GM10266 (cell line): ENCODE data around the gene SLC6A8.

ENCODE experiments used
- DNase-seq: peaks from one replicate; pipeline ENCODE4 v3.0.0; 2012; ENCODE audit errors: extremely low spot score
- TF ChIP-seq, protein P1 (sequence below): IDR thresholded peaks from 2 replicates; pipeline ENCODE4 v1.5.1; 2012; ENCODE audit warnings: mild to moderate bottlenecking, low read depth; ENCODE audit not compliant: control insufficient read depth, insufficient read depth; ENCODE audit errors: missing control alignments

The SLC6A8 gene

DNA sequence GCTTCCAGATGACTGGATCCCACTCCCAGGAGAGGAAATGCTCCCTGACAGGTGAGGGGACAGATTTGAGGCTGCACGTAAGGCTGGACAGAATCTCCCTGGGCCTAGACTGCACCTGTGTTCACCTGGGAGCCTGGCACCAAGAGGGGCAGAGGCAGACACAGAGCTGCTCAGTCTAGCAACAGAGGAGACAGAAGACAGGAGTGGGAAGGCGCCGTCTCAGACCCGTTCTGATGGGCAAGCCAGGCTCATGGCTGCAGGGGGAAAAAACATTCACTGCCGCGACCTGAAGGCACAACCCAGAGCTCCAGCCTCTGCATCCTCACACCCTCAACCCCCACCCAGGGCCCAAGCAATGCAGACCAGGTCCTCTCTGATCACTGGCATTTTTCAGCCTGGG, 19.7 kb downstream of the SLC6A8 start:
- TF ChIP-seq, protein P1, sequence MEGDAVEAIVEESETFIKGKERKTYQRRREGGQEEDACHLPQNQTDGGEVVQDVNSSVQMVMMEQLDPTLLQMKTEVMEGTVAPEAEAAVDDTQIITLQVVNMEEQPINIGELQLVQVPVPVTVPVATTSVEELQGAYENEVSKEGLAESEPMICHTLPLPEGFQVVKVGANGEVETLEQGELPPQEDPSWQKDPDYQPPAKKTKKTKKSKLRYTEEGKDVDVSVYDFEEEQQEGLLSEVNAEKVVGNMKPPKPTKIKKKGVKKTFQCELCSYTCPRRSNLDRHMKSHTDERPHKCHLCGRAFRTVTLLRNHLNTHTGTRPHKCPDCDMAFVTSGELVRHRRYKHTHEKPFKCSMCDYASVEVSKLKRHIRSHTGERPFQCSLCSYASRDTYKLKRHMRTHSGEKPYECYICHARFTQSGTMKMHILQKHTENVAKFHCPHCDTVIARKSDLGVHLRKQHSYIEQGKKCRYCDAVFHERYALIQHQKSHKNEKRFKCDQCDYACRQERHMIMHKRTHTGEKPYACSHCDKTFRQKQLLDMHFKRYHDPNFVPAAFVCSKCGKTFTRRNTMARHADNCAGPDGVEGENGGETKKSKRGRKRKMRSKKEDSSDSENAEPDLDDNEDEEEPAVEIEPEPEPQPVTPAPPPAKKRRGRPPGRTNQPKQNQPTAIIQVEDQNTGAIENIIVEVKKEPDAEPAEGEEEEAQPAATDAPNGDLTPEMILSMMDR, result no peak
- DNase-seq, result no peak

DNA sequence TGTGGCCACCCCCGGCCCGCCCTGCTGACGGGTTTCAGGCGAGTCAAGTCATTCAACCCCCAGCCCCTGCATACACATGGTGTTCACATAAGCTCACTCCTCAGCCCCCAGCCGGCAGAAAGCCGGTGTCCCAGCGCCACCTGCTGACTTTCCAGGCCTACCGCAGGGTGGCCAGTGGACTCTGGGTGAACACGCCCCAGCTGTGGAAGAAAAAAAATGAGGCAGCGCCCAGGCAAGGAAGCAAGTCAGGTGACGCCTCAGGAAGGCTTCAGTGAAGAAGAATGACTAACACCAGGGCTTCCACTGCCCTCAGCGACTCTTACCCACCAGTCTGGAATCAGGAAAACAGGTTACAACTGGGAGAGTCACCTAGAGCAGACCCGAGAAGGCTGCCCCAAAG, 20.7 kb downstream of the SLC6A8 start:
- DNase-seq, result no peak
- TF ChIP-seq, protein P1, result peak; percentile 32

DNA sequence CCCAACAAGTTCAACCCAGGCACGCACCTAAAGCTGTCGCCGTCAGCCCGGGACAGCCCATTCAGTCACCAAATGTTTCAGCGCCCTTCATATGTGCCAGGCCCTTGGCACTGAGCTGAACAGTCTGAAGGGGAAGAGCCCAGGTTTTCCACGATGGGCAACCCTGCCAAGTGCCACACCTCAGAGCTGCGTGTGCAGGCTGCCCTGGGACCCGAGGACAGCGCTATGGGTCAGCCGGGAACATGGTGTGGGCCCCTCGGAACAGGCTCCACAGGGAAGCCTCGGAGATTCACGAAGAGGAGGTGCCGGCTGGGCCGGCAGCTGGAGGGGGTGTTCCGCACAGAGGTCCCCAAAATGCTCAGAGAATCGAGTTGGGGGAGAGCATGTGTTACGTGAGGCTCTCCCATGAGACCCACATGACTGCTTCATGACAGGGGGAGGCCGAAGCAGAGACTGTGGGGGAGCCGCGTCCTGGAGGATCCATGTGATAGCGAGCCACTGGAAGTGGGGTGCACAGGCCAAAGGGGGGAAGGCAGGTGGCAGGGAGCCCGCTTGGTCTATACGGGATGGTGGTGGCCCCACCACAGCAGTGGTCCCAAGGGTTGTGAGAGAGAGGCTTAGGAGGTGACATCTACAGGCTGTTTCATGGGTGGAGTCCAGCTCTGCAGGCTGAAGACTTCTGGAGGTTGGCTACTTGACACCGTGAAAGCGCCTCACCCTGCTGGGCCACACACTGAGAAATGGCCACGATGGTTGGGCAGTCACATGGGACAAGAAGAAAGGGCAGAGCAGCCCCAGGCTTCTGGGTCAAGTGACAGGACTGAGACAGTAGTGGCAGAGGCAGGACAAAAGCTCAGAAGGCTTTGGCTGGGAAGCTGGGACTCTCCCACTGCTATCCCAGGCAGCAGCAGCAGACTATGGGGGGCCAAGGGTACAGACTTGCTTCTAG, 22.3 kb downstream of the SLC6A8 start:
- no peak for DNase-seq
- TF ChIP-seq, protein P1, result no peak

DNA sequence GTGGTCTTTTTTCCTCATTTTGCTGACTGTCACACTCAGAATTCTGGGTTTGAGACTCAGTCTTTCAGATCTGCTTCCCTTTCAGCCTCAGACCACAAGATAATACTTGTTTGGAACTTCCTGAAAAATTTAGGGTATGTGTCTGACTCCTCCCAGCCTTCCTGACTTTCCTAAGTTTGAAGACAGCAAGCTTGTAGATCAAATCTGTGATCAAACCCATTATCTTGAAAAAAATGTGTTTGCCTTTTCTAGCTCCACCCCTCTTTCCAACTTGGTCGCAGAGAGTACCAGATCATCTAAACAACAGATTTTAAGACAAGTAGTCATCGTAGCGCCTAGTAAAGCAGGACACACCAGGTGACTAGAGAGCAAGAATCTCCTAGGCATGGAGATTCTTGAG, 26.5 kb downstream of the SLC6A8 start:
- TF ChIP-seq, protein P1, result no peak
- DNase-seq, result no peak

DNA sequence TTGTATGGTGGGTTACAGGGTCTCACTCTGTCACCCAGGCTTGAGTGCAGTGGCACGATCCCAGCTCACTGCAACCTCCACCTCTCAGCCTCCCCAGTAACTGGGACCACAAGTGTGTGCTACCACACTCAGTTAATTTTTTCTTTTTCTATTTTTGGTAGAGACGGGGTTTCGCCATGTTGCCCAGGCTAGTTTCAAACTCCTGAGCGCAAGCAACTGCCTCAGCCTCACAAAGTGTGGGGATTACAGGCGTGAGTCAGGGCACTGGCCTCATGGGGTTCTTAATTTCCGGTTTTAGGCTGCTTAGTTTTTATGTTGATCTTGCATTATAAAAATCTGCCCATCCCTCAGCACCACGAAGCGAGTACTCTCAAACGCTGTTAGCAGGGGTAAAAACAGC, 29.7 kb downstream of the SLC6A8 start:
- DNase-seq, result no peak
- TF ChIP-seq, protein P1, result no peak

DNA sequence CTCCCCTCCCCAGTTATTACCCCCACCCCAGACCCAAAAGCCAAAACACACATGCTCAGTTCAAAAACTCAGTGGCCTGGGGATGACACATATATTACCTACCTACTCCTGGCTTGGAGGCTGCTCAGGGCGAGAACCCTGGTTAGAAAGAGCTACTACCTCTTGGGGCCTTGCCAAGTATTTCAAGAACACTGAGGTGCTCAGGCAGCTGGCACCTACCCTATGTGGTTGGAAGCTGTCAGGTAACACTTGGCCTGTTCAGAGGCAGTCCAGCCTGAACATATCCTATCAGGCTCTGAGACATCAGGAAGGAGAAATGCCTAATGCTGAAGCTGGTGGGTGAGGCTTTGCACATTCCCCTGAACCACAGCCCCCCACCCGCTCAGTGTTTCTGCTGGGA, 31.5 kb downstream of the SLC6A8 start:
- TF ChIP-seq, protein P1, result no peak

DNA sequence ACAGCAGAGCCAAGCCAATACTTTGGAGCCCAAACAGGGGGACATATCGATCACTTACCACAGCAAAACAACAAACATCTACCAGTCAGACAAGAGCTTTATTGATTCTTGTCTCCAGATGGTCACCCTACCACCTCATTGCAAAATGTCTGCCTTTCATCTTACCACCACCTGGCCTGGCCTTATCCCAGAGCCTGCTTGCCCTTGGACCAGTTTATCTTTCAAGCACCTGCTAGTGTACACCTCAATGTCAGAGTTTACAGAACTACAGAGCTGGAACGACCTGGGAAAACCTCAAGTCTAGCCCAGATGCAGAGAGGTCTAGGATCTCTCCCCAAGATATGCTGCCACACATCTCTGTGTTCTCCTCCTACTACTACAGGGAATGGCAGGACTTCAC, 32.0 kb downstream of the SLC6A8 start:
- no peak for DNase-seq
- TF ChIP-seq, protein P1, result no peak

More for the DNA sequence above, 31.5 kb downstream of the SLC6A8 start:
- no peak for DNase-seq
